ENCODE data around the gene GLIS1.

The GLIS1 gene

DNA sequence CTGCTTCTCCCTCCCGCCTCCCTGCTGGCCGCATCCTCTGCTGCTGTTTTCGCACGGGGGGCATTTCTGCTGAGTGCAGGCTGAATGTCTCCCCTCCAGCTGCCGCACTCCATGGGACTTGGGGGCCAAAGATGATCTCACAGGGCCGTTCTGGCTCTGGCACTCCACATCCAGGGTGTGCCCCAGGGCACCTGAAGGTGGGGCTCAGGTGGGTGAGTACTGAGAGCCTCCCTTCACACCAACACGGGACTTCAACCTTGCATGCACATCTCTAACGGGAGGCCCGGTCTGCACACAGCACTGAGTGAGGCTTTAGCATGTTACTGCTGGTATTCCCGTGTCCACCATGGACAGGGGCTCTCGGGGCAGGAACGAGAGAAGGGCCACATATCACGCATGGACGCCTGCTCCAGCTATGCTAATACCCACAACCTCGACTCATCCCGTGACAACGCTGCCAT, 190.9 kb downstream of the GLIS1 start:
- H3K36me3 ChIP-seq (ENCODE audit: insufficient read depth, low read length): no peaks in the 10 kb centered on the region
- H3K4me1 ChIP-seq (ENCODE audit: insufficient read depth, low read length): peaks cover 9% of the 10 kb centered on the region; the same call in 1 of the 2 replicates
- no peaks in the 10 kb centered on the region for H3K9me3 ChIP-seq (ENCODE audit: insufficient read depth, low read depth, low read length)
- 94% methylated on average over 17 of the region's 17 CpGs for WGBS
- no peak overlapping the region for H3K9ac ChIP-seq (ENCODE audit: low read depth, low read length)
- no peak overlapping the region for H3K27ac ChIP-seq (ENCODE audit: low read depth, low read length)
- no peak overlapping the region for H3K4me3 ChIP-seq (ENCODE audit: low read length)
- no peaks in the 10 kb centered on the region for H3K27me3 ChIP-seq (ENCODE audit: insufficient read depth, low read length)

DNA sequence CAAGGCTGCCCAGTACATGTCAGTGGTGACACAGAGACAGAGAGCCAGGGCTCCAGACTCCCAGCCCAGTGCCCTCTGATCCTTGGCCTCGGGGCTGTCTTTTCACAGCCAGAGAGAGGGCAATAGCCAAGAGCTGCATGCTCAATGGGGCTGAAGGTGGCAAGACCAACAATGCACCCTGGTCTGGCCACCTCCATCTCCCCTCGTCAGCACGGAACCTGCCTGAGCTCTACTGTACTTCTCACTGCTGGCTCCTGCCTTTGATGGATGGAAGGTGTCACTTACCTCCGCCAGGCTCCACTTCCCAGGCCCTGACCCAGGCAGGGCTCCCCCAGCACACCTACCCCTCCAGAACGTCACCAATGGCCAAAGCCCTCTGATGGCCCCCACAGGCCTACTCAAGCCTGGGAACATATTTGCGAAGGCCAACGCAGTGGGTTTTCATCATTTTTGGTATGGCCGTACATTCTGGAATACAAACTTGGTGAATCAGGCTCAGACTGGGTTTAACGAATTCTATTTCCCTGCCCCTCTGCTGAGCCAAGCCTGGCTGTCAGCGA, 191.7 kb downstream of the GLIS1 start:
- Histone ChIP-seq H3K27ac (ENCODE audit: low read depth, low read length) (no peak overlapping the region), H3K4me1 (ENCODE audit: insufficient read depth, low read length) (peaks cover 5% of the 10 kb centered on the region; the same call in 1 of the 2 replicates), H3K36me3 (ENCODE audit: insufficient read depth, low read length) (no peaks in the 10 kb centered on the region), H3K27me3 (ENCODE audit: insufficient read depth, low read length) (no peaks in the 10 kb centered on the region), H3K4me3 (ENCODE audit: low read length) (no peak overlapping the region), H3K9me3 (ENCODE audit: insufficient read depth, low read depth, low read length) (no peaks in the 10 kb centered on the region), H3K9ac (ENCODE audit: low read depth, low read length) (no peak overlapping the region)
- WGBS: 88% methylated on average over 10 of the region's 10 CpGs

DNA sequence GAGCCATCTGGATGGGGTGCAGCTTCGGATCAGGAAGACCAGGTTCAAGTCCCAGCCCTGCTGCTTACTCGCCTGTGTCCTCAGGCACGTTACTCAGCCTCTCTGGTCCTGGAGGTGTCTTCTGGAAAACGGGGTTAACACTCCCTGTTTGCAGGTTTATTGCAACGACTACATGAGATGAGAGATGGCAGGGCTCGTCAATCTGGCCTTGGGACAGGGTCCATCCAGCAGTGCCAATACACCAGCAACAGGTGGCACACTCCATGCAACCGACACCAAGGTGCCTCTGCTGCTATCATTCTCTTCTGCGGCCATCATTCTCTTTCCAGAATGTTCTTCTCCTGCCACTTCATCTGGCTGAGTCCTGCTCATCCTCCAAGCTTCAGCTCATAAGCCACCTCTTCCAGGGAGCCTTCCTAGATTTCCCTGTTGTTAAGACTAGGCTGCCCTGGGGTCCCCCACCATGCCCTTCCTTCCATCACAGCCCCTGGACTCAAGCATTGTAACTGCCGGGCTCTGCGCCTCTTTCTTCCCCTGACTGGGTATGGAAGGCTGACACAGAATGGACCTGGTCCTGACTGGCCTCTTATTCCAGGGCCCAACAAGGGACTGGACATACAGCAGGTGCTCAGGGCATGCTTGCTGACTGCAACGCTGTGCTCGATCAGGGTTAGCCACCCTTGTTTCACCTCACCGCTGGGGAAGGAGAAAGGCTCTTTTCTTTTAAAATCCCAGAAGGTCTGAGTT, 192.4 kb downstream of the GLIS1 start:
- Histone ChIP-seq H3K27ac (ENCODE audit: low read depth, low read length) (no peak overlapping the region), H3K4me3 (ENCODE audit: low read length) (no peak overlapping the region), H3K4me1 (ENCODE audit: insufficient read depth, low read length) (no peaks in the 10 kb centered on the region; the same call in 1 of the 2 replicates), H3K9ac (ENCODE audit: low read depth, low read length) (no peak overlapping the region), H3K36me3 (ENCODE audit: insufficient read depth, low read length) (no peaks in the 10 kb centered on the region), H3K27me3 (ENCODE audit: insufficient read depth, low read length) (no peaks in the 10 kb centered on the region), H3K9me3 (ENCODE audit: insufficient read depth, low read depth, low read length) (no peaks in the 10 kb centered on the region)
- 92% methylated on average over 13 of the region's 13 CpGs for WGBS

DNA sequence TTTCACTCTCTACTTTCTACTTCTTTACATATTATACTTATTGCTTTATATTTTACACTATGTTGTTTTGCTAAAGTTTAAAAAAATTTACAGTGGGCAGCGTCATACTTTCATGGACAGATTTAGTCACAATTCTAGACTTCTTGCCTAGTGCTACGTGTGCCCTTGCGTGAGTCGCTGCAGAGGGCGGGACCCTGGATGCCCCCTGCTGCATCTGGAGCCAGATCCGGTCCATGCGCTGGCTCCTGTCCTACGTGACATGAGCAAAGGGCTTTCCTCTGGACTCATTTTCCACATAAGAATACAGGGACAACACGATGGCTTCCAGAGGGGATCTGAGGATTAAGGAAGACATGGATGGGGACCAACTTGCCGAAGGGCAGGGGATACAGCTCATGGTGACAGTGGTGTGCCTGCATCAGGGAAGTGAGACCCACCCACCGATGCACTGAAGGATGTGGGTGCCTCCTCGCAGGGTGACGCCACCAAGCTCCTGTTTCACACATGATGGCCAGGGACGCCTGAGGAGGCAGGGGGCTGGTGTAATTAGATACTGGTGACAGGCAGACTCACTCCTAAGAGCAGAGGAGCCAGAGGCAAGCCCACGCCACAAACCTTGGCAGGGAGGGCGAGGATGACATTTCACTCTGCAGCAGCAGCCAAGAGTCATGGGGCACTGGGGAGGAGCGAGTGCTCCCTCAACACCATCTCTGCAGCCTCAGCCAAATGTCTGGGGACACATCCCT, 193.1 kb downstream of the GLIS1 start:
- Histone ChIP-seq H3K27ac (ENCODE audit: low read depth, low read length) (no peak overlapping the region), H3K36me3 (ENCODE audit: insufficient read depth, low read length) (no peaks in the 10 kb centered on the region), H3K4me1 (ENCODE audit: insufficient read depth, low read length) (no peaks in the 10 kb centered on the region), H3K9ac (ENCODE audit: low read depth, low read length) (no peak overlapping the region), H3K4me3 (ENCODE audit: low read length) (no peak overlapping the region), H3K9me3 (ENCODE audit: insufficient read depth, low read depth, low read length) (no peaks in the 10 kb centered on the region), H3K27me3 (ENCODE audit: insufficient read depth, low read length) (no peaks in the 10 kb centered on the region)
- 85% methylated on average over 17 of the region's 17 CpGs for WGBS

DNA sequence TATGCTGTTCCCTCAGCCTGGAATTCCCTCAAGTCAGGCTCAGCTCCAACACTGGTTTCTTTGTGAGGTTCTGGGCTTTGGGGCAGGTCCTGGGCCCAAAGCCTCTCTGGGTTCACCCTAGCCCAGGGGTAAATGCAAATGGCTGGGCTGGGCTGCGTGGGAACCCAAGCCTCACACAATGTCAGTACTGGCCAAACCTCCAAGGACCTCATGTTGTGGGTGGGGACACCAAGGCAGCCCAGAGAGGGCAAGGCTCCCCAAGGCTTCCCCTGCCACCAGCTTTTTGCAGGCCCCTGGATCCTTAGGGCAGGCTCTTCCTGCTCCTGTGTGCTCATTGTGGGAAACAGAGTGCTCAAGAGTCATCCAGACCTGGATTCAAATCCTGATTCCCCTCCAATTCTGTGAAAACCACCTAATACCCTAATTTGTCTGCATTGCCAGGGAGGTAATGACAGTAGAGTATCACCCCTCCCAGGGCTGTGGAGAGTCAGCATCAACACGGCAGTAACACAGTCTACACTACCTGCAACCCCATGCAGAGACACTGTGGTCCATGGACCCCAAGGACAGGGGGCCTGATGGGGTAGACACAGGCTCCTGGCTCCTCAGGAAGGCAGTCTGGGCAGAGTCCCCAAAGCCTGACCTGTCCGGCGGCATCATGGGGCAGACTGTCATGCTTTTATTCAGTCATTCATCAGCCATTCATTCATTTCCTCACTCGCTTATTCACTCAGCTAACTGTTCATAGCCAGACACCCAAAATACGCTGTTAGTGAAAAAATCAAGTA, 194.0 kb downstream of the GLIS1 start:
- no peak overlapping the region for H3K9ac ChIP-seq (ENCODE audit: low read depth, low read length)
- no peak overlapping the region for H3K27ac ChIP-seq (ENCODE audit: low read depth, low read length)
- H3K4me3 ChIP-seq (ENCODE audit: low read length): no peak overlapping the region
- no peaks in the 10 kb centered on the region for H3K36me3 ChIP-seq (ENCODE audit: insufficient read depth, low read length)
- H3K4me1 ChIP-seq (ENCODE audit: insufficient read depth, low read length): no peaks in the 10 kb centered on the region
- no peaks in the 10 kb centered on the region for H3K27me3 ChIP-seq (ENCODE audit: insufficient read depth, low read length)
- WGBS: 92% methylated on average over 5 of the region's 6 CpGs
- H3K9me3 ChIP-seq (ENCODE audit: insufficient read depth, low read depth, low read length): no peaks in the 10 kb centered on the region

DNA sequence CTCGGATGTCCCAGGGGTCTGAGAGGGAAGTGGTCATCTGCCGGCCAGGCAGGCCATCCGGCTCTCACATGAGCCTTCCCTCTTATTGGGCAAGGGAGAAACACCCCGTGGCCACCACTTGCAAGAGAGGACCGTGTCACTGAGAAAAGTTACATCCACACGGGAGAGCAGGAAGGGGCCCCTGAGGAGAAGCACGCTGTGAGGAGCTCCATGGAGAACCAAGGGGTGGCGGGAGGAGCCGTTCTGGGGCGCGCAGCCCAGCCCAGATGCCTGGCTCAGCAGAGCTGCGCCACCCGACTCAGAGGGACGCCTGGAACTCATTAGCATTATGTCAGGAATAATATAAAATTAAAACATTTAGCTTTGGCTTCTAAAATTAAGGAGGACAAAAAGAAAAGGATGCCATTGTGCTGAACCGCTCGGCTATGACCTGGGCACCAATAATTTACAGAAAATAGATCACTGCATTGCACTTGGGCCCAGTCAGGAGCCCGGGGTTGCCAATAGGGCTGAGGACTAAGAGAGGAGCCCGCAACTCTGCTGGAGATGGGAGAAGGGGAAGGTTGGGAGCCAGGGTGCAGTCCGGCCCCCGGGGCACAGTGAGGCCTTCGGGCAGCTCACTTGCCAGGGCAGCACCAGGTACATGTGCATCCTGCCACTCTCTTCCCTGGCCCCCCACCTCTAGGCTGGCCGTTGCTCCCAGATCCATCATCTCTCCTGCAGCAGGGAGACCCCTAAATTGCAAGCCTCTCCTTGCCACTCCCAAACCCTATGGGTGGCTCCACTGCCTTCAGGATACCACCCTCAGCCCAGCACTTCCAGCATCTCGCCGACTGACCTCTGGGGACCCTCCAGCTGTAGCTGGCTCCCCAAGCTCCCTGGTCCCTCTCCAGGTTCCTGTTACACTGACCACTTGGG, 194.9 kb downstream of the GLIS1 start:
- no peak overlapping the region for H3K4me3 ChIP-seq (ENCODE audit: low read length)
- H3K36me3 ChIP-seq (ENCODE audit: insufficient read depth, low read length): no peaks in the 10 kb centered on the region
- 92% methylated on average over 21 of the region's 24 CpGs for WGBS
- no peaks in the 10 kb centered on the region for H3K4me1 ChIP-seq (ENCODE audit: insufficient read depth, low read length)
- H3K9me3 ChIP-seq (ENCODE audit: insufficient read depth, low read depth, low read length): no peaks in the 10 kb centered on the region
- H3K9ac ChIP-seq (ENCODE audit: low read depth, low read length): no peak overlapping the region
- no peak overlapping the region for H3K27ac ChIP-seq (ENCODE audit: low read depth, low read length)
- H3K27me3 ChIP-seq (ENCODE audit: insufficient read depth, low read length): no peaks in the 10 kb centered on the region

DNA sequence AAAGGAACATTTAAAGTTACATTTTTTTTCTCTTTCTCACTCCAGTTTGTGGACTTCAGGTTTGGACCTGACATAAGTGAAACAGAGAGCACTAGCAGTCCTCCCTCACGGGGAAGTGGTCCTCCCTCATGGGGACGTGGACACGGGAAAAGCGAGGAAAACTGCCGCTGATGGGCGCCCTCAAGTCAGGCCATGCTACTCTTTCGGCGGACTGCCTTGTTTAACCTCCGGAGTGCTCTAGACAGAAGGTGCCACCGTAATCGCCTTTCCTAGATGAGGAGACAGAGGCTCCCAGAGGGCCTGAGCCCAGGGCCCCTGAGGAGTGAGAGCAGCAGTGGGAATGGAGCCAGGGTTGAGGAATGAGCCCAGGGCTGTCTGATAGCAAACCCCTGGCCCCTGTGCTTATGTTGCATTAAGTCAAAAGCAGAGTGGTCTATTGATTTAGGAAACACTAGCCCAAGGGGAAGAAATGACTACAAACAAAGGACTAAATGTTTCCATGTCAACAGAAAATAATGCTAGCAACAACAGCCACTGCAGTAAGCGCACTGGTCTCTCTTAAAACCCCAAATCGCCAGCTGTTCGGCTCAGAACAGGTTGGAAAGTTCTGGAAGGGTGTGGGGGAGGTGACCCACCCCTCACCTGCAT, 195.7 kb downstream of the GLIS1 start:
- Histone ChIP-seq H3K4me3 (ENCODE audit: low read length) (no peak overlapping the region), H3K9me3 (ENCODE audit: insufficient read depth, low read depth, low read length) (no peaks in the 10 kb centered on the region), H3K27me3 (ENCODE audit: insufficient read depth, low read length) (no peaks in the 10 kb centered on the region), H3K4me1 (ENCODE audit: insufficient read depth, low read length) (no peaks in the 10 kb centered on the region), H3K9ac (ENCODE audit: low read depth, low read length) (no peak overlapping the region), H3K36me3 (ENCODE audit: insufficient read depth, low read length) (no peaks in the 10 kb centered on the region), H3K27ac (ENCODE audit: low read depth, low read length) (no peak overlapping the region)
- WGBS: 92% methylated on average over 14 of the region's 14 CpGs

DNA sequence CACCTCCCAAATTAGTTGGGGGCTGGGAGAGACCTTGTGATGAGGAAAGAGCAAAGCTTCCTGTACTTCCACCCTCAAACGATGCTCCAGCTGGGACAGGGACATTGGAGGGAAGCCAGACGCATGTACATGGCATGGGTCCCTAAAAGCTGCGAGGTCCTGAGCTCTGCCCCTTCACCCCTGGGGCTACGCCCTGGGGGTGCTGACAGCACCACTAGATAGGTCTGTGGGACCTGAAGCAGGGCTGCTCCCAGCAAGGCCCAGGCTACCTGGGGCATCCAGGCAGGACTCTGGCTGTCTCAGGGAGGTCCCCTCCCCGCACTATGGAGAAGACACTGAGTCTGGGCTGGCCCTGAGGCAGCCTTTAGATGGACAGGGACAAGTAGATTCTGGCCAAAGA, 196.4 kb downstream of the GLIS1 start:
- Histone ChIP-seq H3K9ac (ENCODE audit: low read depth, low read length) (no peak overlapping the region), H3K4me3 (ENCODE audit: low read length) (no peak overlapping the region), H3K4me1 (ENCODE audit: insufficient read depth, low read length) (no peaks in the 10 kb centered on the region), H3K36me3 (ENCODE audit: insufficient read depth, low read length) (no peaks in the 10 kb centered on the region), H3K9me3 (ENCODE audit: insufficient read depth, low read depth, low read length) (no peaks in the 10 kb centered on the region), H3K27ac (ENCODE audit: low read depth, low read length) (no peak overlapping the region), H3K27me3 (ENCODE audit: insufficient read depth, low read length) (no peaks in the 10 kb centered on the region)
- WGBS: 91% methylated on average over 5 of the region's 5 CpGs

DNA sequence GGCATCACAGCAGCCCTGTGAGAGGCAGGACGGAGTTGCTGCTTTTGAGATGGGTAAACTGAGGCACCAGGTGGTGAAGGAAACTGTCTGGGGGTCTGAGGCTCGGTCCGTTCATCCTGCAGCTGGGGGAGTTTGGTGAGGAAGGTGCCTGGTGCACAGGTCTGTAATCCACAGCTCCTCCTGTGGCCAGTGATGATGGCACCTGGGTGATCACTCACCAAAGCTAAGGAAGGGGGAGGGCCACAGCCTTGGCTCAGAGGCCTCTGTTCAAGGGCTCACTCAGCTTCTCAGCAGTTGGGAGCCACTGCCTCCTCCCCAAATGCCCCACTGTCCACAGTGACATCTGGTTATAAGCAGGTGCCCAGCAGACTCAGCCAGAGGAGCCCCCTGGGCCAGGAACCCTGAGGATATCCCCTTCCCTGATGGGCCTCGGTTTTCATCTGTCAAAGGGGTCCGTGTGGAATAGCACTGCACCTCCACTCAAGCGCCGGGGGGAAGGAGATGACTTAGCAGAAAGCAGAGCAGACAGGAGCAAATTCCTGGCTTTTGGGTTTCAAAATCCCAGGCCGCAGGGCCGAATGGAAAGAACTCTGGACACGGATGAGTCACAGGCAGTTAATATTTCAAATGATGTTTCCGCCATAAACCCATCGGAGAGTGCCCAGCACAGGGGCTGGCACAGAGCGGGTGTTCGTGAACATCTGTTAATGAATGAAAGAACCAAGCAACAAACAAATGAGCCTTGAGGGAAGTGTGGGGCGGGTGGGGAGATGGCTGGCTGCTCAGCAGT, 197.0 kb downstream of the GLIS1 start:
- 89% methylated on average over 15 of the region's 15 CpGs for WGBS
- Histone ChIP-seq H3K27me3 (ENCODE audit: insufficient read depth, low read length) (no peaks in the 10 kb centered on the region), H3K4me3 (ENCODE audit: low read length) (no peak overlapping the region), H3K9me3 (ENCODE audit: insufficient read depth, low read depth, low read length) (no peaks in the 10 kb centered on the region), H3K9ac (ENCODE audit: low read depth, low read length) (no peak overlapping the region), H3K36me3 (ENCODE audit: insufficient read depth, low read length) (no peaks in the 10 kb centered on the region), H3K27ac (ENCODE audit: low read depth, low read length) (no peak overlapping the region), H3K4me1 (ENCODE audit: insufficient read depth, low read length) (no peaks in the 10 kb centered on the region)

Data from HUES64 (cell line).